Keratinocyte (primary cell): ENCODE data around the gene NEUROG1. TPM values are rescaled to one million over a fixed set of nuclear protein-coding genes. Genes with fewer than 3 reads are reported as not detected.

Source experiments
- DNase-seq: peaks from one replicate; pipeline ENCODE4 v3.0.0-alpha.2; 2011; ENCODE audit warnings: low read depth, missing footprints, low spot score
- FAIRE-seq: peaks from 2 replicates; lab custom pipeline; 2011; peaks lifted over from hg19 to GRCh38; lab: Jason Lieb, UNC
- H2AFZ ChIP-seq: 2 replicates; pipeline ENCODE4 v1.6.0; 2012; ENCODE audit warnings: low read length, control low read depth, inconsistent platforms; ENCODE audit not compliant: control insufficient read depth
- H3K27ac ChIP-seq: 2 replicates; pipeline ENCODE4 v1.5.1; 2011; ENCODE audit warnings: low read length; ENCODE audit not compliant: control insufficient read depth, insufficient read depth
- H3K27me3 ChIP-seq: 3 replicates; pipeline ENCODE4 v1.6.0; 2011; ENCODE audit warnings: low read length; ENCODE audit not compliant: control insufficient read depth, insufficient read depth; ENCODE audit errors: extremely low read depth
- H3K36me3 ChIP-seq, 2 experiments: 2 replicates in 1 of 2; 3 replicates in 1 of 2; pipeline ENCODE4 v1.5.1; 2011; ENCODE audit warnings: low read length in 2 of 2, mild to moderate bottlenecking in 1 of 2; ENCODE audit not compliant: control insufficient read depth in 2 of 2, insufficient read depth in 2 of 2; ENCODE audit errors: extremely low read depth in 1 of 2
- H3K4me1 ChIP-seq: 3 replicates; pipeline ENCODE4 v1.5.1; 2011; ENCODE audit warnings: low read length; ENCODE audit not compliant: control insufficient read depth, insufficient read depth; ENCODE audit errors: extremely low read depth
- H3K4me2 ChIP-seq: 3 replicates; pipeline ENCODE4 v1.6.0; 2011; ENCODE audit warnings: low read depth, low read length; ENCODE audit not compliant: control insufficient read depth, insufficient read depth; ENCODE audit errors: extremely low read depth
- H3K4me3 ChIP-seq, 3 experiments: fragments of 200-600 bp in 1 of 3; sonication (generic) in 1 of 3; 2 replicates in 2 of 3; 3 replicates in 1 of 3; pipeline ENCODE4 v1.5.1; 2011 to 2016; ENCODE audit warnings: low read length in 3 of 3, mild to moderate bottlenecking in 3 of 3, control low read depth in 2 of 3, inconsistent platforms in 1 of 3, low read depth in 1 of 3, mixed read lengths in 1 of 3, mixed run types in 1 of 3, moderate library complexity in 1 of 3; ENCODE audit not compliant: control insufficient read depth in 2 of 3, insufficient read depth in 2 of 3; ENCODE audit errors: extremely low read depth in 1 of 3
- H3K79me2 ChIP-seq: 2 replicates; pipeline ENCODE4 v1.6.0; 2012; ENCODE audit warnings: low read length; ENCODE audit not compliant: control insufficient read depth, insufficient read depth
- H3K9ac ChIP-seq: 3 replicates; pipeline ENCODE4 v1.6.0; 2011; ENCODE audit warnings: low read length; ENCODE audit not compliant: control insufficient read depth, insufficient read depth; ENCODE audit errors: extremely low read depth
- H3K9me1 ChIP-seq: 3 replicates; pipeline ENCODE4 v1.6.0; 2011; ENCODE audit warnings: low read length; ENCODE audit not compliant: control insufficient read depth, insufficient read depth; ENCODE audit errors: extremely low read depth
- H3K9me3 ChIP-seq: 2 replicates; pipeline ENCODE4 v1.5.1; 2012; ENCODE audit warnings: low read depth, low read length; ENCODE audit not compliant: control insufficient read depth
- H4K20me1 ChIP-seq: 3 replicates; pipeline ENCODE4 v1.6.0; 2011; ENCODE audit warnings: low read length; ENCODE audit not compliant: control insufficient read depth, insufficient read depth; ENCODE audit errors: extremely low read depth
- CTCF ChIP-seq, 3 experiments: IDR thresholded peaks in 1 of 3; conservative IDR thresholded peaks in 1 of 3; optimal IDR thresholded peaks in 1 of 3; 2 replicates in 2 of 3; 3 replicates in 1 of 3; pipeline versions ENCODE3 to v1.5.1; 2011; ENCODE audit warnings: low read length in 3 of 3, mild to moderate bottlenecking in 3 of 3, moderate library complexity in 2 of 3, control low read depth in 1 of 3, inconsistent platforms in 1 of 3; ENCODE audit not compliant: insufficient read depth in 2 of 3; ENCODE audit errors: extremely low read depth in 1 of 3
- EZH2 ChIP-seq: IDR thresholded peaks from one replicate; pipeline ENCODE4 v1.6.1; 2012; ENCODE audit warnings: inconsistent platforms, mild to moderate bottlenecking, low read length, moderate library complexity
- dilution Hi-C: fragments of 300-500 bp; cut with MboI; formaldehyde crosslinking; loops from one replicate; pipeline ENCODE4 v1.7.0; 2020; ENCODE audit warnings: low sequenced_read_pairs; ENCODE audit not compliant: extremely low pct_ligation_motif_present
- polyA plus RNA-seq, 5 experiments: library from polyadenylated mRNA; depleted of rRNA in 3 of 5; stranded (reverse) in 3 of 5; stranded (forward) in 1 of 5; unstranded in 1 of 5; fragments of >200 nt; gene quantifications; 1 replicate in 1 of 5; 2 replicates in 3 of 5; 3 replicates in 1 of 5; pipeline versions ENCODE4 v1.2.1 to v1.2.3, GENCODE V29; 2011 to 2012; ENCODE audit warnings: missing spikeins in 2 of 5, low read depth in 1 of 5, low replicate concordance in 1 of 5

Gene NEUROG1
- polyA plus RNA-seq, 1 donor (not counting 4 experiments of a cell fraction or from before 2014, with no cell fraction given): not detected

GRCh38 chr5:135535420-135535819, 344 bp downstream of the NEUROG1 start:
- peak overlapping the region in 1 of 3 experiments; percentile 43 for H3K4me3 ChIP-seq
- peak overlapping the region; percentile 56 for H3K4me2 ChIP-seq
- no peaks in the 10 kb centered on the region for H3K36me3 ChIP-seq
- H3K27ac ChIP-seq: no peak overlapping the region
- dilution Hi-C loops: no loop called here
- peak overlapping the region; percentile 53 for H2AFZ ChIP-seq
- H4K20me1 ChIP-seq: no peaks in the 10 kb centered on the region
- H3K79me2 ChIP-seq: no peaks in the 10 kb centered on the region
- H3K9me3 ChIP-seq: no peaks in the 10 kb centered on the region
- H3K27me3 ChIP-seq: peaks cover 55% of the 10 kb centered on the region
- H3K9ac ChIP-seq: no peak overlapping the region
- peaks cover 5% of the 10 kb centered on the region for H3K4me1 ChIP-seq
- H3K9me1 ChIP-seq: no peaks in the 10 kb centered on the region
- FAIRE-seq (no peak), DNase-seq (no peak)
- TF ChIP-seq CTCF (optimal IDR thresholded peaks at IDR 0.05 in 1 of 3, IDR thresholded peaks at IDR 0.05 in 1 of 3, conservative IDR thresholded peaks at IDR 0.05 in 1 of 3; ENCODE audit: extremely low read depth in 1 of 3, insufficient read depth in 2 of 3, low read length in 3 of 3) (no peak), EZH2 (peak; percentile 93)

- Histone ChIP-seq H3K9me3 (no peaks in the 10 kb centered on the region), H3K4me1 (peaks cover 5% of the 10 kb centered on the region), H3K9me1 (no peaks in the 10 kb centered on the region), H3K4me3 (no peak overlapping the region), H4K20me1 (no peaks in the 10 kb centered on the region), H3K9ac (no peak overlapping the region), H3K4me2 (peak overlapping the region; percentile 37), H3K27ac (no peak overlapping the region), H2AFZ (no peak overlapping the region), H3K27me3 (peaks cover 52% of the 10 kb centered on the region), H3K79me2 (no peaks in the 10 kb centered on the region), H3K36me3 (no peaks in the 10 kb centered on the region)
- TF ChIP-seq CTCF (optimal IDR thresholded peaks at IDR 0.05 in 1 of 3, IDR thresholded peaks at IDR 0.05 in 1 of 3, conservative IDR thresholded peaks at IDR 0.05 in 1 of 3; ENCODE audit: extremely low read depth in 1 of 3, insufficient read depth in 2 of 3, low read length in 3 of 3) (peak in 1 of 3 experiments; percentile 13), EZH2 (no peak)
- dilution Hi-C loops: no loop called here
- DNase-seq (no peak), FAIRE-seq (no peak)
Observed at GRCh38 chr5:135534609-135535419, 950 bp downstream of the NEUROG1 start.
